Measurements from ENCODE around the gene CHRNB2. TPM values are rescaled to one million over a fixed set of nuclear protein-coding genes. Genes with fewer than 3 reads are reported as not detected.

CHRNB2 gene
- total and polyA plus RNA-seq, 2 experiments from 2014 or later, result 0.70 TPM; not detected in 1

DNA sequence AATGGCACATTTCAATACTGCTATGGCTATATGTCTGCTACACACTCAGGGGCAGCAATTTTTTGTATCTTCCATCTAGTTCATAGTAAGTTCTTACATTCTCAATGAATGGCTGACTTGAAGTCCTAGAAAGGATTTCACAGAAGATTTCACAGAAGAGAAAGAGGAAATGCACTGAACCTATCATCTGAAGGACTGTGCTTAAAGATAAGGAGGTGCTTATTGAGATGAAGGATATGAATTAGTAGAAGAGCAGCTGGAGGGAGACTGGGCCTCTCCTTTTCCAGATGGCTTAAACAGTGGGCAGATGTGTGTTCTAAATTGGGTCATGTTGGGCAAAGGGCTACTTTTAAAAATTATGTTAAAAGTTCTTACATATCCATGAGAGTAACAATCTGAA lies 25.8 kb downstream of the CHRNB2 start:
- H3K79me2 ChIP-seq, result peaks cover 4% of the 10 kb centered on the region
- no peak overlapping the region for H3K4me2 ChIP-seq
- no peaks in the 10 kb centered on the region for H3K9me2 ChIP-seq (replicated peaks; ENCODE audit: insufficient read depth)
- H3K27me3 ChIP-seq, result no peaks in the 10 kb centered on the region
- no peak overlapping the region for H3K4me3 ChIP-seq
- no peak overlapping the region for H3K27ac ChIP-seq
- no peak overlapping the region for H2AFZ ChIP-seq
- no peaks in the 10 kb centered on the region for H3K9me3 ChIP-seq (ENCODE audit: low read depth)
- DNase-seq (ENCODE audit: low spot score), result no peak
- H3K4me1 ChIP-seq (ENCODE audit: insufficient read depth), result no peaks in the 10 kb centered on the region
- peaks cover 14% of the 10 kb centered on the region for H4K20me1 ChIP-seq (ENCODE audit: insufficient read depth, poor library complexity, severe bottlenecking)
- TF ChIP-seq EZH2 (IDR thresholded peaks at IDR 0.05; ENCODE audit: borderline replicate concordance) (no peak), EZH2phosphoT487 (IDR thresholded peaks at IDR 0.05; ENCODE audit: low read depth, severe bottlenecking, unreplicated experiment) (no peak), CTCF (IDR thresholded peaks at IDR 0.05; ENCODE audit: poor library complexity) (no peak)
- no peaks in the 10 kb centered on the region for H3K36me3 ChIP-seq (replicated peaks; ENCODE audit: insufficient read depth, low read depth)

DNA sequence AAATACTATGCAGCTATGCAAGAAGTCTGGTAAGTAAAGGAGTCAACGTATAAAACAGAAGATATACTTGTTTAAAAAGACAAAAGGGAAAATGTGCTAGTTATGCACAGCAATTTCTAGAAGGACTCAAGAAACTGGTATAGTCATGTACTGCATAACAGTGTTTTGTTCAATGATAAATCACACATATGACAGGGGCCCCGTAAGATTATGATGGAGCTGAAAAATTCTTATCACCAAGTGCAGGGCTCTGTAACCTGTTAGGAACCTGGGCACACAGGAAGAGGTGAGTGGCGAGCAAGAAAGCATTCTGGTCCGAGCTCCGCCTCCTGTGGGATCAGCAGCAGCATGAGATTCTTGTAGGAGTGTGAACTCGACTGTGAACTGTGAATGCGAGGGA lies 27.2 kb downstream of the CHRNB2 start:
- no peak overlapping the region for H3K4me3 ChIP-seq
- no peak overlapping the region for H2AFZ ChIP-seq
- no peaks in the 10 kb centered on the region for H3K4me1 ChIP-seq (ENCODE audit: insufficient read depth)
- WGBS (ENCODE audit: low lambda C conversion rate, missing lambda C conversion rate), result 92% methylated on average over 7 of the region's 7 CpGs
- peaks cover 28% of the 10 kb centered on the region for H4K20me1 ChIP-seq (ENCODE audit: insufficient read depth, poor library complexity, severe bottlenecking)
- H3K9me3 ChIP-seq (ENCODE audit: low read depth), result no peaks in the 10 kb centered on the region
- peaks cover 16% of the 10 kb centered on the region for H3K79me2 ChIP-seq
- no peaks in the 10 kb centered on the region for H3K27me3 ChIP-seq
- no peaks in the 10 kb centered on the region for H3K9me2 ChIP-seq (replicated peaks; ENCODE audit: insufficient read depth)
- H3K27ac ChIP-seq, result no peak overlapping the region
- no peak for DNase-seq (ENCODE audit: low spot score)
- no peak for TF ChIP-seq EZH2phosphoT487 (IDR thresholded peaks at IDR 0.05; ENCODE audit: low read depth, severe bottlenecking, unreplicated experiment)
- no peak for TF ChIP-seq EZH2 (IDR thresholded peaks at IDR 0.05; ENCODE audit: borderline replicate concordance)
- no peak for TF ChIP-seq CTCF (IDR thresholded peaks at IDR 0.05; ENCODE audit: poor library complexity)
- H3K36me3 ChIP-seq (replicated peaks; ENCODE audit: insufficient read depth, low read depth), result no peaks in the 10 kb centered on the region
- H3K4me2 ChIP-seq, result no peak overlapping the region

DNA sequence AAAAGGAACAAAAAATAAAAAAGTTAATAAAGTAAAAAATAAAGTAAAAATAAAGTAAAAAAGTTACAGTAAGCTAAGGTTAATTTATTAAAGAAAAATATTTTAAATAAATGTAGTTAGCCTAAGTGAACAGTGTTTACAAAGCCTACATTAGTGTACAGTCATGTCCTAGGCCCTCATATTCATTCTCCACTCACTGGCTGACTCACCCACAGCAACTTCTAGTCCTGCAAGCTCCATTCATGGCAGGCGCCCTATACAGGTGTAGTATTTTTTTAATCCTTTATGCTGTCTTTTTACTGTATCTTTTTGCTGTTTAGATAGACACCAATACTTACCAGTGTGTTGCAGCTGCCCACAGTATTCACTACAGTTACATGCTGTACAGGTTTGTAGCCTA lies 28.0 kb downstream of the CHRNB2 start:
- Histone ChIP-seq H2AFZ (no peak overlapping the region), H3K27ac (no peak overlapping the region), H3K4me2 (no peak overlapping the region), H4K20me1 (ENCODE audit: insufficient read depth, poor library complexity, severe bottlenecking) (peaks cover 36% of the 10 kb centered on the region), H3K9me2 (replicated peaks; ENCODE audit: insufficient read depth) (no peaks in the 10 kb centered on the region), H3K4me1 (ENCODE audit: insufficient read depth) (no peaks in the 10 kb centered on the region), H3K36me3 (replicated peaks; ENCODE audit: insufficient read depth, low read depth) (no peaks in the 10 kb centered on the region), H3K9me3 (ENCODE audit: low read depth) (no peaks in the 10 kb centered on the region), H3K79me2 (peaks cover 24% of the 10 kb centered on the region), H3K27me3 (no peaks in the 10 kb centered on the region), H3K4me3 (no peak overlapping the region)
- WGBS (ENCODE audit: low lambda C conversion rate, missing lambda C conversion rate), result 89% methylated on average over 1 of the region's 1 CpG
- TF ChIP-seq EZH2phosphoT487 (IDR thresholded peaks at IDR 0.05; ENCODE audit: low read depth, severe bottlenecking, unreplicated experiment) (no peak), EZH2 (IDR thresholded peaks at IDR 0.05; ENCODE audit: borderline replicate concordance) (no peak), CTCF (IDR thresholded peaks at IDR 0.05; ENCODE audit: poor library complexity) (no peak)
- no peak for DNase-seq (ENCODE audit: low spot score)
